Stimulated activated CD8-positive, alpha-beta memory T cell treated with anti-CD3 and anti-CD28 coated beads, Interleukin-7, amount 100 ng/mL, for 4 hours (primary cell): ENCODE results near the gene PRMT5.
"Not testable (repeated sequence)": the region's sequence is repeated elsewhere in the genome, so short reads cannot be mapped to it uniquely, and the experiment has no call there.

Experiments used
- DNase-seq, 2 donors: peaks; one replicate each; pipeline ENCODE4 v3.0.0-alpha.2; 2020; ENCODE audit warnings: low read depth in 2 of 2

Gene PRMT5

GRCh38 chr14:22929104-22929960 lies at the start of gene PRMT5:
Gene PRMT5 (minus strand): TSS chr14:22929376. CDS start chr14:22929361, 15 bp downstream.
- DNase-seq, result peak; percentile 96 to 97

- no peak for DNase-seq
Measured at GRCh38 chr14:22978487-22978837, 49.3 kb upstream of the PRMT5 start.

GRCh38 chr14:22977684-22978486 lies 48.7 kb upstream of the PRMT5 start:
- no peak for DNase-seq

GRCh38 chr14:22977434-22977683 lies 48.2 kb upstream of the PRMT5 start:
- DNase-seq, result no peak

GRCh38 chr14:22976620-22977433 lies 47.7 kb upstream of the PRMT5 start:
- no peak for DNase-seq

- DNase-seq, result no peak
Measured at GRCh38 chr14:22974530-22975313, 45.5 kb upstream of the PRMT5 start.

- DNase-seq, result no peak
Measured at GRCh38 chr14:22973217-22974032, 44.2 kb upstream of the PRMT5 start.

- DNase-seq, result no peak
Measured at GRCh38 chr14:22972313-22972930, 43.2 kb upstream of the PRMT5 start.

GRCh38 chr14:22971152-22971551 lies 42.0 kb upstream of the PRMT5 start:
- no peak for DNase-seq

- no peak for DNase-seq
Measured at GRCh38 chr14:22966783-22967269, 37.6 kb upstream of the PRMT5 start.

- DNase-seq, result not testable (repeated sequence)
Measured at GRCh38 chr14:22965916-22966782, 37.0 kb upstream of the PRMT5 start.

- DNase-seq, result no peak
Measured at GRCh38 chr14:22962061-22962676, 33.0 kb upstream of the PRMT5 start.

GRCh38 chr14:22955702-22956569 lies 26.8 kb upstream of the PRMT5 start:
- no peak for DNase-seq

GRCh38 chr14:22952418-22952817 lies 23.2 kb upstream of the PRMT5 start:
- DNase-seq, result no peak

GRCh38 chr14:22951795-22952194 lies 22.6 kb upstream of the PRMT5 start:
- not testable (repeated sequence) for DNase-seq

GRCh38 chr14:22945642-22946041 lies 16.5 kb upstream of the PRMT5 start:
- DNase-seq, result no peak

- DNase-seq, result no peak
Measured at GRCh38 chr14:22939684-22940083, 10.5 kb upstream of the PRMT5 start.

- no peak for DNase-seq
Measured at GRCh38 chr14:22935156-22935555, 6.0 kb upstream of the PRMT5 start.
